Medulla oblongata (tissue), 1 donor: ENCODE data around the gene C18orf63.

Experiments used
- DNase-seq: peaks from one replicate; pipeline ENCODE4 v3.0.0-alpha.2; 2015; ENCODE audit errors: extremely low spot score

C18orf63 gene

GRCh38 chr18:74407888-74408287, 92.2 kb downstream of the C18orf63 start:
- DNase-seq: no peak
